GM12872 (cell line): ENCODE data around the gene SMPX.

ENCODE experiments used
- TF ChIP-seq, protein P1 (sequence below): IDR thresholded peaks from 3 replicates; pipeline ENCODE4 v1.5.1; 2011; ENCODE audit warnings: low read depth, mild to moderate bottlenecking, low read length, moderate library complexity; ENCODE audit not compliant: insufficient read depth

Gene SMPX

DNA sequence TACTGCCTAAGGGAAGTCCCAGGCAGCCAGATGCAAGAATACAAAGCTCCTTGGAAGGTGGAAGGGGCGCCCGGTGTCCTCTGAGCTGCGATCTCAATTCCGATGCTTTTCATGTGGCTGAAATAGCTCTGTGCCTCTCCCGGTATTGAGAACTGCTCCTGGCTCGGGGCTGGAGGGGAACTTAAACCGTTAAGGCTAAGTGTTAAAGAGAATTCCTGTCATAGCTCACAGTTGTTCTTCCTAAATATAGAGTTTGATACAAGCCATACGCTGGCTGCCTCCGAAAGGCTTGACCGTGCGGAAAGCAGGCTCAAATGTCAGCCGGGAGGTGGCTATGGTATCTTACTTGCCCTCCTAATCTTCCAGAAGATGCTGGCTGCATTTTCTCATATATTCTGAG lies at the start of gene SMPX:
TSS of gene SMPX (minus strand) at position 157 of the 400 bp plus-strand sequence. CDS start 3,826 bp downstream, outside the sequence.
- TF ChIP-seq, protein P1, sequence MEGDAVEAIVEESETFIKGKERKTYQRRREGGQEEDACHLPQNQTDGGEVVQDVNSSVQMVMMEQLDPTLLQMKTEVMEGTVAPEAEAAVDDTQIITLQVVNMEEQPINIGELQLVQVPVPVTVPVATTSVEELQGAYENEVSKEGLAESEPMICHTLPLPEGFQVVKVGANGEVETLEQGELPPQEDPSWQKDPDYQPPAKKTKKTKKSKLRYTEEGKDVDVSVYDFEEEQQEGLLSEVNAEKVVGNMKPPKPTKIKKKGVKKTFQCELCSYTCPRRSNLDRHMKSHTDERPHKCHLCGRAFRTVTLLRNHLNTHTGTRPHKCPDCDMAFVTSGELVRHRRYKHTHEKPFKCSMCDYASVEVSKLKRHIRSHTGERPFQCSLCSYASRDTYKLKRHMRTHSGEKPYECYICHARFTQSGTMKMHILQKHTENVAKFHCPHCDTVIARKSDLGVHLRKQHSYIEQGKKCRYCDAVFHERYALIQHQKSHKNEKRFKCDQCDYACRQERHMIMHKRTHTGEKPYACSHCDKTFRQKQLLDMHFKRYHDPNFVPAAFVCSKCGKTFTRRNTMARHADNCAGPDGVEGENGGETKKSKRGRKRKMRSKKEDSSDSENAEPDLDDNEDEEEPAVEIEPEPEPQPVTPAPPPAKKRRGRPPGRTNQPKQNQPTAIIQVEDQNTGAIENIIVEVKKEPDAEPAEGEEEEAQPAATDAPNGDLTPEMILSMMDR = no peak

DNA sequence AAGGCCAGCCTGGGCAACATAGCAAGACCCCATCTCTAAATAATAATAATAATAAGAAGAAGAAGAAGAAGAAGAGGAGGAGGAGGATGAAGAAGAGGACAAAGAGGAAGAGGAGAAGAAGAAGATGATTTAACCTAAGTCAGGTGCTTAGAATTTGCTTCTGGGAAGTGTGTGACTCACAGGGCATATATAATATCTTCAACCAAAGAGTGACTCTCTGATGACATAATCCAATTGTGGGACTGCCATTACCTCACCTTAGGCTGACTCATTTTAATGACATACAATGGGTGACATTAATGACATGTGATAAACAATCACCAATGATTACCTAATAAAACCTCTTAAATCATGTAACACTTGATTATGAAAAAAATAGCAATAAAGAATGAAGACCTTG lies 48.8 kb upstream of the SMPX start:
- TF ChIP-seq, protein P1 = no peak

DNA sequence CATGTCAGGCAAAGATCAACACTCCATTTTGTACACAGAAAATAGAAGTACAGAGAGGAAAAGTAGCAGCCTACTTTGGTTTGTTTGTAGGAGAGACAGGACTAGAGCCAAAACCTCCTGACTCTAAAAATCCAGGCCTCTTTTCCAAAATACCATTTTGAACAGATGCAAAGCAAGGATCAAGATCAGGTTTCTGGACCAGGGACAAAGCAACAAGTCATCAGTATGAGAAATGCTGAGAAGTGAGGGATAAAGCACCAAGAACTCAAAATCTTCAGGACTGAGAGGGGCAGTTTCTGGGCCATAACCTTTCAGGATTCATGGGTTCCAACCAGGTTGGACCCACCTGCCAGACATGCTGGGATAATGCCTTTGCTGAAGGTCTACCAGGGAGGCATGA lies 44.9 kb upstream of the SMPX start:
- TF ChIP-seq, protein P1 = no peak

DNA sequence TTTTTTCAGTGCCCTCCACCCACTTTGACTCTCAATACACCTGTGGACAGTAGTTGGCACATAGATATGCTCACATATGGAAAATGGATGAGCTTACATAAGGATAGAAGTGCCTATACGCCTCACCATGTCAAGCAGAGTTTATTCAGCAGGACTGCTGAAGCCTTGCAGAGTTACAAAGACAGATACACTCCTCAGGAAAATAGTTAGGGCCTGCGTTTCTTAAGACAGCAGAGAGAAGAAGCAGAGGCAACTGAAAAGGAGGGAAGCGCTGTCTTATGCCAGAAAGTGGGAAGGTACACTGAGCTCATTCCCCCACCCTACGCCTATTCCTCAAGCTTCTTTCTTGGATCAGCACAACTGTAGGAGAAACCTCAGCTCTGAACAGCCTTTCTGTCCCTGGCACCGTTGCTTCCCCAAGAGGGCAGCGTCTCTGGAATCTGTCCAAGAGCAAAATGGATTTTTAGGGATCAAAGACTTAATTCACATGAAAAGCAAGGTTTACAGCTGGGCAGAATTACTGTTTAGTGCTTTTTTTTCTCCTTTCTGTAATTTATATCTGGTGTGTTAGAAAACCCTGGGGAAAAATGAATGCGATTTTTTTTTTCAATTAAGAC lies 44.2 kb upstream of the SMPX start:
- TF ChIP-seq, protein P1 = no peak

DNA sequence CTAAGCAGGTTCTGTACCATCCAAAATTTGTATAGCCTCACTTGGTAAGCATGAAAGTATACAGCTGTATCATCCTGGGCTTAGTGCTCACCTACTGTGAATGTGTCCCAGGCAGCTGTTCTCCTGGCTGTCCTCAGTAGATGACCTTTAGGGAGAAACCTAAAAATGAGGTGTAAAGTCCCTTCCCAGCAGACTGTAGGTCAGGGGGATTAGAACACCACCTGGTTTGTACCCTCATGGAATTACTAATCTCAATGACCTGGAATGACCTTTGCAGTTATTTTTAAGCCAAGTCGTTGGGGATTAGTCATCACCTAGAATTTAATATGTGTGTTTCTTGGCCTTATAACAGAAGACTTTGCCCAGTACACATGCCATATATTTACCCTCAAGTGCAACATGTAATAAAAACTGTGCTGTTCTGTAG lies 42.4 kb upstream of the SMPX start:
- TF ChIP-seq, protein P1 = no peak

DNA sequence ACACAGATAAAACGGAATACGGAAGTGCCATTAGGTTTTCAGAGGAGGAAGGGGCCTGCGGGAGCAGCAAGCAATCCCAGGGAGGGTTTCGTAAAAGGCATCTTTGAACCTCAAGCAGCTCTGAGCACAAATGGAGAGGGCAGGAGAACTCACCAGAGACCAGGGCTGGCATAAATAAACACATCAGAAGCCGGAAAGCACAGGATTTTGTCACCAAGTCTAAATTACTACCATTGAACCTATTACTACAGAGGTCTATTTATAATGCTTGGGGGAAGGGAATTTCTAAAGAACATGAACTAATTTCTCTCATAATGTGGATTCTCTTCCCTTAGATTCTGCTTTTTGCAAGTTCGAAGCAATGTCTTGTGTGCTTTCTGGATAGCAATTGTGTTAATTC lies 41.9 kb upstream of the SMPX start:
- TF ChIP-seq, protein P1 = no peak

- TF ChIP-seq, protein P1 = no peak
Measured at GRCh38 chrX:21798677-21799219, 40.8 kb upstream of the SMPX start.
